K562 (cell line): ENCODE data around the gene NACC1. TPM values are rescaled to one million over a fixed set of nuclear protein-coding genes. Genes with fewer than 3 reads are reported as not detected.
A peak's percentile ranks its signal among the peaks of the same experiment; 100 is the strongest.

Experiments
- ATAC-seq: fragments of 200-7000 bp; cut with Tn5 transposase; 3 replicates; pipeline ENCODE4 v1.9.1; 2020; ENCODE audit warnings: moderate library complexity
- BruUV-seq: library from RNA; stranded (reverse); fragments of 400-500 nt; replicated peaks from 2 replicates; lab custom pipeline; 2021; lab: Mats Ljungman, UMichigan
- CTCF ChIA-PET: fragments of 300-600 bp; formaldehyde crosslinking; extraction: SDS; loops from one replicate; lab custom pipeline; 2021; ENCODE audit warnings: low intra/inter-chr PET ratio; lab: Yijun Ruan, JAX
- POLR2A ChIA-PET: fragments of 300-600, 350-650 bp; sonication (Branson Sonifier 250); formaldehyde crosslinking; extraction: SDS; loops from one replicate; lab custom pipeline; 2021; ENCODE audit warnings: antibody characterized with exemption, inconsistent platforms; lab: Yijun Ruan, JAX
- DNase-seq, 4 experiments: peaks; one replicate each; pipeline versions ENCODE4 v3.0.0 to v3.0.0-alpha.2; 2011 to 2018; ENCODE audit warnings: low spot score in 3 of 4, mixed read lengths in 3 of 4; ENCODE audit errors: extremely low read depth in 1 of 4
- FAIRE-seq: peaks from 2 replicates; lab custom pipeline; 2011; peaks lifted over from hg19 to GRCh38; lab: Jason Lieb, UNC
- H2AFZ ChIP-seq: 2 replicates; pipeline ENCODE4 v1.6.0; 2011; ENCODE audit warnings: low read depth, low read length, control low read depth, inconsistent platforms
- H3K27ac ChIP-seq: fragments of 200-600 bp; 3 replicates; pipeline ENCODE4 v1.8.0; 2011; ENCODE audit warnings: low read depth, mild to moderate bottlenecking, control low read depth, inconsistent platforms, low read length, moderate library complexity, mixed read lengths; ENCODE audit errors: extremely low read depth
- H3K27me3 ChIP-seq, 2 experiments: fragments of 300-600 bp in 1 of 2; 2 replicates in 1 of 2; 3 replicates in 1 of 2; pipeline versions ENCODE4 v1.6.0 to v1.8.0; 2011; ENCODE audit warnings: inconsistent platforms in 2 of 2, low read length in 2 of 2, mild to moderate bottlenecking in 1 of 2, mixed read lengths in 1 of 2, moderate library complexity in 1 of 2; ENCODE audit not compliant: control insufficient read depth in 2 of 2, insufficient read depth in 2 of 2
- H3K36me3 ChIP-seq: fragments of 300-600 bp; 3 replicates; pipeline ENCODE4 v1.8.0; 2011; ENCODE audit warnings: mild to moderate bottlenecking, low read length, inconsistent platforms; ENCODE audit not compliant: control insufficient read depth, insufficient read depth
- H3K4me1 ChIP-seq, 2 experiments: fragments of 200-600 bp in 1 of 2; replicated peaks in 1 of 2; 2 replicates in 1 of 2; 3 replicates in 1 of 2; pipeline versions ENCODE4 v1.5.1 to v1.8.0; 2011; ENCODE audit warnings: inconsistent platforms in 2 of 2, low read length in 2 of 2, mild to moderate bottlenecking in 1 of 2, mixed read lengths in 1 of 2, moderate library complexity in 1 of 2; ENCODE audit not compliant: control insufficient read depth in 2 of 2, insufficient read depth in 2 of 2
- H3K4me2 ChIP-seq: 2 replicates; pipeline ENCODE4 v1.6.1; 2011; ENCODE audit warnings: low read length, control low read depth, inconsistent platforms, mixed read lengths; ENCODE audit not compliant: insufficient read depth
- H3K4me3 ChIP-seq: fragments of 200-600 bp; sonication (generic), shearing (Covaris generic); 2 replicates; pipeline ENCODE4 v1.5.1; 2016; ENCODE audit warnings: control low read depth, inconsistent platforms
- H3K79me2 ChIP-seq: fragments of 200-600 bp; 3 replicates; pipeline ENCODE4 v1.8.0; 2011; ENCODE audit warnings: low read length, inconsistent platforms; ENCODE audit not compliant: control insufficient read depth, insufficient read depth
- H3K9ac ChIP-seq, 2 experiments: 2 replicates each; pipeline versions ENCODE4 v1.6.0 to v1.6.1; 2011; ENCODE audit warnings: low read depth in 2 of 2, low read length in 2 of 2, control low read depth in 1 of 2, inconsistent platforms in 1 of 2, mild to moderate bottlenecking in 1 of 2, mixed read lengths in 1 of 2; ENCODE audit not compliant: insufficient read depth in 1 of 2
- H3K9me1 ChIP-seq: one replicate; pipeline ENCODE4 v1.6.0; 2011; ENCODE audit warnings: inconsistent platforms, mild to moderate bottlenecking, low read length, moderate library complexity; ENCODE audit not compliant: control insufficient read depth, insufficient read depth
- H3K9me3 ChIP-seq: replicated peaks from 2 replicates; pipeline ENCODE4 v1.5.1; 2011; ENCODE audit warnings: low read depth, low read length, inconsistent platforms; ENCODE audit not compliant: control insufficient read depth, insufficient read depth
- H4K20me1 ChIP-seq: replicated peaks from 2 replicates; pipeline ENCODE4 v1.6.1; 2011; ENCODE audit warnings: low read length, inconsistent platforms, mixed read lengths; ENCODE audit not compliant: control insufficient read depth, insufficient read depth
- BRCA1 ChIP-seq, 2 experiments: fragments of 450-650 bp in 1 of 2; sonication (generic) in 1 of 2; formaldehyde crosslinking in 1 of 2; IDR thresholded peaks; 2 replicates each; pipeline versions ENCODE4 v1.5.0 to v1.6.1; 2017 to 2020; ENCODE audit warnings: mild to moderate bottlenecking in 1 of 2, missing genetic modification reagents in 1 of 2
- COPS2 ChIP-seq: fragments of 450-650 bp; conservative IDR thresholded peaks from 2 replicates; pipeline ENCODE4 v1.6.1; 2016; ENCODE audit warnings: mild to moderate bottlenecking, moderate library complexity
- KAT2B ChIP-seq: IDR thresholded peaks from one replicate; pipeline ENCODE4 v1.6.1; 2012; ENCODE audit warnings: low read depth, mild to moderate bottlenecking, control low read depth, inconsistent platforms, low read length, moderate library complexity
- MAFK ChIP-seq: IDR thresholded peaks from 2 replicates; pipeline ENCODE4 v1.6.1; 2011; ENCODE audit warnings: low read length, improper control_type of control experiment
- MEF2A ChIP-seq: IDR thresholded peaks from 2 replicates; pipeline ENCODE4 v1.6.1; 2011; ENCODE audit warnings: low read depth, mild to moderate bottlenecking, low read length, moderate library complexity; ENCODE audit not compliant: control insufficient read depth
- MEIS2 ChIP-seq: fragments of 450-650 bp; IDR thresholded peaks from 2 replicates; pipeline ENCODE4 v1.6.1; 2014; ENCODE audit warnings: mild to moderate bottlenecking; ENCODE audit not compliant: partially characterized antibody
- MIER1 ChIP-seq: fragments of 450-650 bp; IDR thresholded peaks from 2 replicates; pipeline ENCODE4 v1.6.1; 2016; ENCODE audit warnings: antibody characterized with exemption, mild to moderate bottlenecking, low read depth
- NFXL1 ChIP-seq: fragments of 450-650 bp; formaldehyde crosslinking; IDR thresholded peaks from 2 replicates; pipeline ENCODE4 v1.4.0; 2021; ENCODE audit warnings: mild to moderate bottlenecking
- RFX7 ChIP-seq: fragments of 250-450 bp; sonication (Bioruptor Pico); IDR thresholded peaks from 2 replicates; pipeline ENCODE4 v1.5.1; 2021; ENCODE audit warnings: mild to moderate bottlenecking
- TAL1 ChIP-seq: fragments of 450-650 bp; IDR thresholded peaks from 2 replicates; pipeline ENCODE4 v1.6.1; 2016; ENCODE audit warnings: mild to moderate bottlenecking
- TCF7L2 ChIP-seq: fragments of 150-350 bp; IDR thresholded peaks from 2 replicates; pipeline ENCODE4 v1.6.1; 2016; ENCODE audit warnings: low read depth, mild to moderate bottlenecking, low read length, moderate library complexity
- THRAP3 ChIP-seq: fragments of 450-650 bp; IDR thresholded peaks from 2 replicates; pipeline ENCODE4 v1.6.1; 2016; ENCODE audit warnings: mild to moderate bottlenecking, inconsistent platforms, borderline replicate concordance
- ZKSCAN8 ChIP-seq: fragments of 200-800 bp; sonication (Bioruptor generic); IDR thresholded peaks from 2 replicates; pipeline ENCODE4 v1.6.1; 2016; ENCODE audit warnings: missing genetic modification characterization, missing compliant biosample characterization
- ZNF561 ChIP-seq: fragments of 450-650 bp; formaldehyde crosslinking; conservative IDR thresholded peaks from 2 replicates; pipeline ENCODE4 v1.4.0; 2020; ENCODE audit warnings: mild to moderate bottlenecking, moderate library complexity
- ZNF57 ChIP-seq: fragments of 450-650 bp; formaldehyde crosslinking; IDR thresholded peaks from 2 replicates; pipeline ENCODE4 v1.4.0; 2020; ENCODE audit warnings: mild to moderate bottlenecking, moderate library complexity
- ZNF778 ChIP-seq: fragments of 450-650 bp; formaldehyde crosslinking; IDR thresholded peaks from 2 replicates; pipeline ENCODE4 v1.4.0; 2020; ENCODE audit warnings: mild to moderate bottlenecking, moderate library complexity
- WGBS: fragments of 100-300 bp; shearing (Covaris generic); methylation state at CpG from one replicate; pipeline ENCODE4 v1.1.6; 2016; ENCODE audit warnings: low coverage, mixed read lengths; ENCODE audit not compliant: insufficient coverage; ENCODE audit errors: missing lambda C conversion rate; 5-methylcytosine and 5-hydroxymethylcytosine counted together
- in situ Hi-C: fragments of 300-500 bp; cut with MboI; formaldehyde crosslinking; loops from 4 replicates; pipeline ENCODE4 v1.15.0; 2018; ENCODE audit warnings: inconsistent platforms, mixed read lengths
- intact Hi-C: fragments of 100-400 bp; cut with micrococcal nuclease; formaldehyde crosslinking; loops from 2 replicates; pipeline ENCODE4 v1.14.2; 2022
- polyA plus RNA-seq, 8 experiments: library from polyadenylated mRNA; depleted of rRNA in 4 of 8; stranded (reverse) in 5 of 8; unstranded in 3 of 8; fragments of >200 nt; fragmentation: Nextera tagmentation in 2 of 8; fragmentation: Illumina TruSeq in 1 of 8; extraction: Ambion mirVana in 2 of 8; extraction: Trizol in 1 of 8; gene quantifications; 2 replicates each; pipeline versions ENCODE4 v1.2.1 to v1.2.3, GENCODE V29; 2011 to 2014; ENCODE audit warnings: inconsistent platforms in 1 of 8, missing spikeins in 1 of 8
- total RNA-seq, 7 experiments: library from RNA; depleted of rRNA in 6 of 7; stranded (reverse); fragments of >200 nt in 6 of 7; fragmentation: Illumina TruSeq in 2 of 7; extraction: Trizol in 2 of 7; gene quantifications; 2 replicates each; pipeline versions ENCODE4 v1.2.1 to v1.2.3, GENCODE V29; 2011 to 2021; ENCODE audit warnings: low replicate concordance in 1 of 7
- TF ChIP-seq, protein P1 (sequence below): sonication (generic); formaldehyde crosslinking; IDR thresholded peaks from 2 replicates; pipeline ENCODE4 v1.9.0; 2022; ENCODE audit warnings: mild to moderate bottlenecking, missing genetic modification reagents
- TF ChIP-seq, protein P2 (sequence below): fragments of 250-450 bp; sonication (Bioruptor Pico); IDR thresholded peaks from 2 replicates; pipeline ENCODE4 v1.6.1; 2021; ENCODE audit warnings: mild to moderate bottlenecking

Gene NACC1
- total and polyA plus RNA-seq, 9 of the 15 experiments (the other 6 are each of a cell fraction or from before 2014, with no cell fraction given): 0.04 to 96.6 (median 25.8) TPM

- in situ Hi-C loops: no loop called here
- Histone ChIP-seq H3K79me2 (peaks cover 19% of the 10 kb centered on the region; the same call in 2 of the 3 replicates), H3K27ac (no peak overlapping the region), H3K27me3 (no peaks in the 10 kb centered on the region), H3K4me3 (no peak overlapping the region), H3K4me1 (peaks cover 40 to 80% of the 10 kb centered on the region in 2 experiments), H3K9me3 (no peaks in the 10 kb centered on the region), H4K20me1 (no peaks in the 10 kb centered on the region), H3K9ac (no peak overlapping the region), H2AFZ (no peak overlapping the region), H3K4me2 (no peak overlapping the region), H3K9me1 (peaks cover 5% of the 10 kb centered on the region), H3K36me3 (peaks cover 37% of the 10 kb centered on the region; the same call in 2 of the 3 replicates)
- no TSS peak for BruUV-seq
- DNase-seq: no peak
- POLR2A ChIA-PET: interaction anchor here (0.6 to 1.5 kb wide), 4 partner anchors 15 to 82 kb away, joined by 3 to 5 read pairs (median 4); no protein-coding TSS in a partner anchor
- peak; percentile 56 for FAIRE-seq
- 88% methylated on average over 5 of the region's 5 CpGs for WGBS
- intact Hi-C loops: no loop called here
- TF ChIP-seq MEF2A: no peak
- TF ChIP-seq MAFK: no peak
- no peak for TF ChIP-seq BRCA1 (IDR thresholded peaks at IDR 0.05)
- TF ChIP-seq BRCA1 (CRISPR knock-in tag; IDR thresholded peaks at IDR 0.05): no peak
- no peak for TF ChIP-seq ZKSCAN8
- TF ChIP-seq THRAP3: no peak
- no peak for TF ChIP-seq KAT2B
- TF ChIP-seq, protein P1, sequence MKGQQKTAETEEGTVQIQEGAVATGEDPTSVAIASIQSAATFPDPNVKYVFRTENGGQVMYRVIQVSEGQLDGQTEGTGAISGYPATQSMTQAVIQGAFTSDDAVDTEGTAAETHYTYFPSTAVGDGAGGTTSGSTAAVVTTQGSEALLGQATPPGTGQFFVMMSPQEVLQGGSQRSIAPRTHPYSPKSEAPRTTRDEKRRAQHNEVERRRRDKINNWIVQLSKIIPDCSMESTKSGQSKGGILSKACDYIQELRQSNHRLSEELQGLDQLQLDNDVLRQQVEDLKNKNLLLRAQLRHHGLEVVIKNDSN (CRISPR knock-in tag): no peak
- TF ChIP-seq MEIS2: no peak
- TF ChIP-seq COPS2: no peak
- no peak for TF ChIP-seq MIER1
- TF ChIP-seq, protein P2, sequence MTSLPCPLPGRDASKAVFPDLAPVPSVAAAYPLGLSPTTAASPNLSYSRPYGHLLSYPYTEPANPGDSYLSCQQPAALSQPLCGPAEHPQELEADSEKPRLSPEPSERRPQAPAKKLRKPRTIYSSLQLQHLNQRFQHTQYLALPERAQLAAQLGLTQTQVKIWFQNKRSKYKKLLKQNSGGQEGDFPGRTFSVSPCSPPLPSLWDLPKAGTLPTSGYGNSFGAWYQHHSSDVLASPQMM (CRISPR knock-in tag): no peak
- TF ChIP-seq TCF7L2: no peak
- TF ChIP-seq NFXL1 (CRISPR knock-in tag): no peak
- TF ChIP-seq RFX7 (CRISPR knock-in tag): no peak
- no peak for TF ChIP-seq ZNF561
- TF ChIP-seq TAL1: no peak
- TF ChIP-seq ZNF57 (CRISPR knock-in tag): no peak
- no peak for TF ChIP-seq ZNF778
- ATAC-seq: no peak
- CTCF ChIA-PET: no interaction called here
These were observed 44.8 kb upstream of the NACC1 start for GRCh38 chr19:13073263-13073662.
